Central memory CD8-positive, alpha-beta T cell (primary cell): ENCODE results near the gene COX7A1.

Experiments used
- ATAC-seq: fragments of 150-1000 bp; cut with Tn5 transposase; replicated peaks from 2 replicates; pipeline ENCODE4 v1.10.0; 2022; ENCODE audit warnings: mild to moderate bottlenecking, moderate FRiP score, moderate number of reproducible peaks; ENCODE audit not compliant: poor library complexity, severe bottlenecking; ENCODE audit errors: extremely low read depth
- DNase-seq, 2 donors: peaks; one replicate each; pipeline ENCODE4 v3.0.0; 2021; ENCODE audit warnings: low spot score in 2 of 2
- H3K27ac Mint-ChIP-seq: one replicate; pipeline ENCODE4 v1.8.0; 2022; ENCODE audit warnings: low read depth, mild to moderate bottlenecking, moderate library complexity, mixed read lengths
- H3K27me3 Mint-ChIP-seq: one replicate; pipeline ENCODE4 v1.8.0; 2022; ENCODE audit warnings: mixed read lengths
- H3K36me3 Mint-ChIP-seq: one replicate; pipeline ENCODE4 v1.8.0; 2022; ENCODE audit warnings: mild to moderate bottlenecking, moderate library complexity, mixed read lengths; ENCODE audit not compliant: insufficient read depth
- H3K4me1 Mint-ChIP-seq: one replicate; pipeline ENCODE4 v1.8.0; 2022; ENCODE audit warnings: mixed read lengths
- H3K4me3 Mint-ChIP-seq: one replicate; pipeline ENCODE4 v1.8.0; 2022; ENCODE audit warnings: mild to moderate bottlenecking, moderate library complexity, mixed read lengths
- H3K9me3 Mint-ChIP-seq: one replicate; pipeline ENCODE4 v1.8.0; 2022; ENCODE audit warnings: mixed read lengths

COX7A1 gene

DNA sequence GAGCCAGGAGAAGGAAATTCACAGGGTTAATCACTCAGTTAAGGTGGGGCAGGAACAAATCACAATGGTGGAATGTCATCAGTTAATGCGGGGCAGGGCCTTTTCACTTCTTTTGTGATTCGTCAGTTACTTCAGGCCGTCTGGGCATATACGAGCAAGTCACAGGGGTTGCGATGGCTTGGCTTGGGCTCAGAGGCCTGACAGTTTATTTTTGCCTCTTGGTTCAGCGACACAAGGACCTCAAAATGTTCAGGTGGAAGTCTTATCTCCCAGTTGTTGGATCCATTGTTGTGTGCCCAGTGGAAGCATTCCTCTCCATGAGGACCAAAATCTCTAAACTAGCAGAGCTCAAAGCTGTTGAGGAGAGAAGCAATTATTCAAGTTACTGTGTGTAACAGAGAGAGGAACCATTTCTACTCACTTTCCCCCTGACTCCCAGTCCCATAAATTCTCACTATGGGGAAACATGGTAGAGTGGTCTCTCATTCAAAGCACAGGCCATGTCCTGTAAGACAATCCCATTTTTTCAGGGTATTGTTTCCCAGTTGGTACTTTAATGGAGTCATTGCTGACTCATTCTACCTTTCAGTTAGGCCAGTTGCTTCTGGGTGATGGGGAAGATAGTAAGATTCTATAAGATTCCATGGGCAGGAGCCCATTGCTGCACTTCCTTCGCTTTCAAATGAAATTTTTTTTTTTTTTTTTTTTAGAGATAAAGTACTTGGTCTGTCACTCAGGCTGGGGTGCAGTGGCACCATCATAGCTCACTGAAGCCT lies 8.8 kb upstream of the COX7A1 start:
- no peak for DNase-seq
- Mint-ChIP-seq H3K27ac (no peak overlapping the region), H3K4me3 (no peak overlapping the region), H3K9me3 (no peaks in the 10 kb centered on the region), H3K27me3 (no peaks in the 10 kb centered on the region), H3K36me3 (peaks cover 7% of the 10 kb centered on the region), H3K4me1 (no peaks in the 10 kb centered on the region)
- no peak for ATAC-seq

DNA sequence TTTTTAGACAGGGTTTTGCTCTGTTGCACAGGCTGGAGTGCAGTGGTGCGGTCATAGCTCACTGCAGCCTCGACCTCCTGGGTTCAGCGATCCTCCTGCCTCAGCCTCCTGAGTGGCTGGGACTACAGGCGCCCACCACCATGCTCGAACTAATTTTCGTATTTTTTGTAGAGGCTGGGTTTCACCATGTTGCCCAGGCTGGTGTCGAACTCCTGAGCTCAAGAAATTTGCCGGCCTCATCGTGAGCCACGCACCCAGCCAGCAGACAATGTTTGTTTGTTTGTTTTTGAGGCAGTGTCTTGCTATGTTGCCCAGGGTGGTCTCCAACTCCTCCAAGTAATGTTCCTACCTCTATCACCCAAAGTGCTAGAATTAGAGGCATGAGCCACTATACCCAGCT lies 879 bp upstream of the COX7A1 start:
- Mint-ChIP-seq H3K4me1 (no peaks in the 10 kb centered on the region), H3K9me3 (no peaks in the 10 kb centered on the region), H3K27me3 (no peaks in the 10 kb centered on the region), H3K4me3 (no peak overlapping the region), H3K36me3 (peaks cover 30% of the 10 kb centered on the region), H3K27ac (no peak overlapping the region)
- ATAC-seq (no peak), DNase-seq (no peak)

GRCh38 chr19:36152019-36152351 lies 262 bp downstream of the COX7A1 start:
- no peak overlapping the region for H3K4me3 Mint-ChIP-seq
- H3K9me3 Mint-ChIP-seq: no peaks in the 10 kb centered on the region
- ATAC-seq: no peak
- H3K27ac Mint-ChIP-seq: no peak overlapping the region
- DNase-seq: no peak
- H3K36me3 Mint-ChIP-seq: peaks cover 38% of the 10 kb centered on the region
- H3K27me3 Mint-ChIP-seq: no peaks in the 10 kb centered on the region
- H3K4me1 Mint-ChIP-seq: peaks cover 3% of the 10 kb centered on the region

GRCh38 chr19:36151144-36152018 lies 866 bp downstream of the COX7A1 start:
- H3K4me3 Mint-ChIP-seq: no peak overlapping the region
- H3K4me1 Mint-ChIP-seq: peaks cover 5% of the 10 kb centered on the region
- no peak overlapping the region for H3K27ac Mint-ChIP-seq
- ATAC-seq (no peak), DNase-seq (no peak)
- H3K27me3 Mint-ChIP-seq: no peaks in the 10 kb centered on the region
- no peaks in the 10 kb centered on the region for H3K9me3 Mint-ChIP-seq
- H3K36me3 Mint-ChIP-seq: peaks cover 44% of the 10 kb centered on the region

- no peak overlapping the region for H3K27ac Mint-ChIP-seq
- no peak for ATAC-seq
- H3K36me3 Mint-ChIP-seq: peaks cover 46% of the 10 kb centered on the region
- no peaks in the 10 kb centered on the region for H3K27me3 Mint-ChIP-seq
- no peak overlapping the region for H3K4me3 Mint-ChIP-seq
- H3K4me1 Mint-ChIP-seq: peaks cover 5% of the 10 kb centered on the region
- no peak for DNase-seq
- no peaks in the 10 kb centered on the region for H3K9me3 Mint-ChIP-seq
Measured at GRCh38 chr19:36150586-36150985, 1.7 kb downstream of the COX7A1 start.

DNA sequence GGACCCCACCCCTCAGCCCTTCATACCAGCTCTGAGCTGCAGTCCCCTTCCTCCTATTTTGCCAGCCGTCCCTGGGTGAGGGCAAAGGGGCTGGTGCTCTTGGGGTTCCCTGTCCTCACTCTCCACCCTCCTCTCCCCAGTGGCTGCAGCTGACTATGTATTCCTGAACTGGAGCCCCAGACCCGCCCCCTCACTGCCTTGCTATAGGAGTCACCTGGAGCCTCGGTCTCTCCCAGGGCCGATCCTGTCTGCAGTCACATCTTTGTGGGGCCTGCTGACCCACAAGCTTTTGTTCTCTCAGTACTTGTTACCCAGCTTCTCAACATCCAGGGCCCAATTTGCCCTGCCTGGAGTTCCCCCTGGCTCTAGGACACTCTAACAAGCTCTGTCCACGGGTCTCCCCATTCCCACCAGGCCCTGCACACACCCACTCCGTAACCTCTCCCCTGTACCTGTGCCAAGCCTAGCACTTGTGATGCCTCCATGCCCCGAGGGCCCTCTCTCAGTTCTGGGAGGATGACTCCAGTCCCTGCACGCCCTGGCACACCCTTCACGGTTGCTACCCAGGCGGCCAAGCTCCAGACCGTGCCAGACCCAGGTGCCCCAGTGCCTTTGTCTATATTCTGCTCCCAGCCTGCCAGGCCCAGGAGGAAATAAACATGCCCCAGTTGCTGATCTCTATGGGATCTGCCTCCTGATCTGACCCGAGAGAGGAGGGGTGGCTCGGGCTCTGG lies 2.4 kb downstream of the COX7A1 start:
- H3K9me3 Mint-ChIP-seq: no peaks in the 10 kb centered on the region
- peaks cover 5% of the 10 kb centered on the region for H3K4me1 Mint-ChIP-seq
- H3K27me3 Mint-ChIP-seq: no peaks in the 10 kb centered on the region
- H3K4me3 Mint-ChIP-seq: no peak overlapping the region
- DNase-seq (no peak), ATAC-seq (no peak)
- H3K36me3 Mint-ChIP-seq: peaks cover 53% of the 10 kb centered on the region
- no peak overlapping the region for H3K27ac Mint-ChIP-seq

GRCh38 chr19:36144624-36145023 lies 7.6 kb downstream of the COX7A1 start:
- H3K27ac Mint-ChIP-seq: no peak overlapping the region
- H3K4me1 Mint-ChIP-seq: peaks cover 27% of the 10 kb centered on the region
- no peak overlapping the region for H3K4me3 Mint-ChIP-seq
- DNase-seq (no peak), ATAC-seq (no peak)
- H3K27me3 Mint-ChIP-seq: no peaks in the 10 kb centered on the region
- H3K36me3 Mint-ChIP-seq: peaks cover 62% of the 10 kb centered on the region
- H3K9me3 Mint-ChIP-seq: no peaks in the 10 kb centered on the region

GRCh38 chr19:36142496-36142895 lies 9.8 kb downstream of the COX7A1 start:
- Mint-ChIP-seq H3K27ac (no peak overlapping the region), H3K27me3 (no peaks in the 10 kb centered on the region), H3K4me3 (peak overlapping the region; percentile 12), H3K9me3 (no peaks in the 10 kb centered on the region), H3K36me3 (peaks cover 47% of the 10 kb centered on the region), H3K4me1 (peaks cover 27% of the 10 kb centered on the region)
- DNase-seq (no peak), ATAC-seq (no peak)

GRCh38 chr19:36142046-36142445 lies 10.2 kb downstream of the COX7A1 start:
- Mint-ChIP-seq H3K4me3 (peak overlapping the region; percentile 96), H3K27ac (peak overlapping the region; percentile 87), H3K27me3 (no peaks in the 10 kb centered on the region), H3K4me1 (peaks cover 25% of the 10 kb centered on the region), H3K36me3 (peaks cover 43% of the 10 kb centered on the region), H3K9me3 (no peaks in the 10 kb centered on the region)
- no peak for DNase-seq
- no peak for ATAC-seq

- Mint-ChIP-seq H3K36me3 (peaks cover 36% of the 10 kb centered on the region), H3K27ac (peak overlapping the region; percentile 87), H3K27me3 (no peaks in the 10 kb centered on the region), H3K4me1 (peaks cover 29% of the 10 kb centered on the region), H3K4me3 (peak overlapping the region; percentile 96), H3K9me3 (no peaks in the 10 kb centered on the region)
- ATAC-seq: peak; percentile 67
- DNase-seq: peak; percentile 90 to 93
Measured at GRCh38 chr19:36141039-36141927, 11.0 kb downstream of the COX7A1 start.

DNA sequence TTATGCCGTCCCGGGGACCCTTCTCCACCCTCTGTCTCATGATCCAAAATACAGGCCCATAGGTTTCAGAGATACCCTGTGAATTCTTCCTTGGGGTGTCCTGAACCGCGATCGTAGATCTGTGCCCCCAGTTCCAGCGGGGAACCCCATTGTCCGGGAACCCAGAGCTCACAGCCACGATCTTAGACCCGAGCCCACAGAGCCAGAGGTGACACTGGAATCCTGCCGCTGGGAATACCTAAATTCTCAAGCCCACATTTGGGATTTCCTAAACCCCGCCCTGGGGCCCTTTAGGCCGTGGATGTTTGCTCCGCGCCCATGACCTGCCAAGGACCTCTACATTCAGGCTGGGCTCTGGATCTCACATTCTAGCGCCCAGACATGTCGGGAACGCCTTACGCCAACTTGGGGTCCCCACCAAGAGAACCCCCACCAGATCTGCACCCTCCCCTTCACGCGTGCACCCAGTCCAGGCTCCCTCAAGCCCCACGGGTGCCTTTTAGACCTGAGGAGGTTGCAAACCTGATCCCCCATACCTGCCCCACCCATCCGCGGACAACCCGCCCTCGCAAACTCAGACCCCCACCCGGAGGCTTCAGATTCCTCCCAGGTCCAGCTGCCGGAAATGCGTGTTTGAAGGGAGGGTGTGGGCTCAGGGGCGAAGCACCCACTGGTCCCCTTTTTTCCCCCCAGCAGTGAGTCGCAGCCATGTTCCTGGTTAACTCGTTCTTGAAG lies 11.8 kb downstream of the COX7A1 start:
- H3K27ac Mint-ChIP-seq: peak overlapping the region; percentile 87
- peak overlapping the region; percentile 96 for H3K4me3 Mint-ChIP-seq
- ATAC-seq (peak; percentile 27), DNase-seq (peak; percentile 21 to 24)
- H3K36me3 Mint-ChIP-seq: peaks cover 31% of the 10 kb centered on the region
- no peaks in the 10 kb centered on the region for H3K27me3 Mint-ChIP-seq
- H3K9me3 Mint-ChIP-seq: no peaks in the 10 kb centered on the region
- H3K4me1 Mint-ChIP-seq: peaks cover 29% of the 10 kb centered on the region
